NOMO-1 treated with DMSO at 0.1 percent for 48 hours (cell line): ENCODE data around the gene ANKS1B.
"Not testable (repeated sequence)": the region's sequence is repeated elsewhere in the genome, so short reads cannot be mapped to it uniquely, and the experiment has no call there.

Experiments
- DNase-seq: peaks from one replicate; lab custom pipeline; 2025; ENCODE audit not compliant: unreplicated experiment; lab: John Stamatoyannopoulos, UW

Gene ANKS1B

GRCh38 chr12:99284161-99284560 lies 700.6 kb downstream of the ANKS1B start:
- no peak for DNase-seq

GRCh38 chr12:99282624-99283023 lies 702.1 kb downstream of the ANKS1B start:
- no peak for DNase-seq

- DNase-seq: no peak
These were observed 702.6 kb downstream of the ANKS1B start for GRCh38 chr12:99282086-99282485.

GRCh38 chr12:99281277-99281676 lies 703.5 kb downstream of the ANKS1B start:
- no peak for DNase-seq

- no peak for DNase-seq
These were observed 705.8 kb downstream of the ANKS1B start for GRCh38 chr12:99278899-99279298.

GRCh38 chr12:99277591-99278379 lies 707.0 kb downstream of the ANKS1B start:
- DNase-seq: no peak

- DNase-seq: no peak
These were observed 713.7 kb downstream of the ANKS1B start for GRCh38 chr12:99271071-99271470.

- DNase-seq: no peak
These were observed 717.7 kb downstream of the ANKS1B start for GRCh38 chr12:99267038-99267437.

GRCh38 chr12:99265648-99266047 lies 719.1 kb downstream of the ANKS1B start:
- DNase-seq: no peak

GRCh38 chr12:99261256-99261655 lies 723.5 kb downstream of the ANKS1B start:
- DNase-seq: no peak

GRCh38 chr12:99260456-99260996 lies 724.2 kb downstream of the ANKS1B start:
- DNase-seq: no peak

GRCh38 chr12:99259040-99259934 lies 725.4 kb downstream of the ANKS1B start:
- DNase-seq: no peak

- no peak for DNase-seq
These were observed 727.1 kb downstream of the ANKS1B start for GRCh38 chr12:99257672-99258071.

GRCh38 chr12:99253068-99253467 lies 731.7 kb downstream of the ANKS1B start:
- DNase-seq: peak; percentile 4

GRCh38 chr12:99250091-99250490 lies 734.6 kb downstream of the ANKS1B start:
- DNase-seq: no peak

- DNase-seq: no peak
These were observed 735.2 kb downstream of the ANKS1B start for GRCh38 chr12:99249543-99249942.

GRCh38 chr12:99237907-99238538 lies 746.7 kb downstream of the ANKS1B start:
- DNase-seq: not testable (repeated sequence)

- no peak for DNase-seq
These were observed 749.4 kb downstream of the ANKS1B start for GRCh38 chr12:99235381-99235780.

- DNase-seq: no peak
These were observed 750.0 kb downstream of the ANKS1B start for GRCh38 chr12:99234702-99235101.

GRCh38 chr12:99232324-99232723 lies 752.4 kb downstream of the ANKS1B start:
- no peak for DNase-seq

- DNase-seq: no peak
These were observed 753.7 kb downstream of the ANKS1B start for GRCh38 chr12:99231031-99231430.
